Thymus (tissue), 11 donors: ENCODE data around the gene MYADML2. TPM values are rescaled to one million over a fixed set of nuclear protein-coding genes. Genes with fewer than 3 reads are reported as not detected.

Source experiments
- DNase-seq, 9 donors: peaks; one replicate each; pipeline ENCODE4 v3.0.0-alpha.2; 2013; ENCODE audit warnings: low spot score in 9 of 9, low read depth in 6 of 9, missing footprints in 1 of 9
- H3K27ac ChIP-seq, 2 donors: one replicate each; pipeline ENCODE4 v1.5.1; 2013; ENCODE audit warnings: control low read depth in 1 of 2, low read depth in 1 of 2, low read length in 1 of 2, mild to moderate bottlenecking in 1 of 2, moderate library complexity in 1 of 2
- H3K27me3 ChIP-seq, 2 donors: one replicate each; pipeline ENCODE4 v1.5.1; 2013; ENCODE audit warnings: low read length in 1 of 2; ENCODE audit not compliant: control insufficient read depth in 2 of 2, insufficient read depth in 1 of 2
- H3K36me3 ChIP-seq, 2 donors: one replicate each; pipeline ENCODE4 v1.5.1; 2013; ENCODE audit warnings: low read length in 1 of 2, mild to moderate bottlenecking in 1 of 2, moderate library complexity in 1 of 2; ENCODE audit not compliant: control insufficient read depth in 2 of 2, insufficient read depth in 2 of 2
- H3K4me1 ChIP-seq, 2 donors: one replicate each; pipeline ENCODE4 v1.5.1; 2013; ENCODE audit warnings: low read length in 2 of 2; ENCODE audit not compliant: control insufficient read depth in 2 of 2, insufficient read depth in 2 of 2
- H3K4me3 ChIP-seq, 2 donors: one replicate each; pipeline ENCODE4 v1.5.1; 2013; ENCODE audit warnings: low read length in 2 of 2, control low read depth in 1 of 2, mild to moderate bottlenecking in 1 of 2
- H3K9me3 ChIP-seq, 2 donors: one replicate each; pipeline ENCODE4 v1.5.1; 2013; ENCODE audit warnings: low read length in 1 of 2, mild to moderate bottlenecking in 1 of 2; ENCODE audit not compliant: control insufficient read depth in 2 of 2, insufficient read depth in 1 of 2
- WGBS: extraction: QIAGEN DNeasy Blood & Tissue Kit; methylation state at CpG from one replicate; pipeline ENCODE4 v1.1.7; 2013; 5-methylcytosine and 5-hydroxymethylcytosine counted together
- polyA plus RNA-seq: library from polyadenylated mRNA; stranded (reverse); fragments of 200-250 nt; gene quantifications from one replicate; pipeline ENCODE4 v1.2.3, GENCODE V29; 2013
- total RNA-seq: library from RNA; stranded (reverse); fragments of 120-200 nt; gene quantifications from one replicate; pipeline ENCODE4 v1.2.4, GENCODE V29; 2013
- donor health status: healthy.

Gene MYADML2
- total and polyA plus RNA-seq, 2 donors = 0.05 to 0.07 TPM

DNA sequence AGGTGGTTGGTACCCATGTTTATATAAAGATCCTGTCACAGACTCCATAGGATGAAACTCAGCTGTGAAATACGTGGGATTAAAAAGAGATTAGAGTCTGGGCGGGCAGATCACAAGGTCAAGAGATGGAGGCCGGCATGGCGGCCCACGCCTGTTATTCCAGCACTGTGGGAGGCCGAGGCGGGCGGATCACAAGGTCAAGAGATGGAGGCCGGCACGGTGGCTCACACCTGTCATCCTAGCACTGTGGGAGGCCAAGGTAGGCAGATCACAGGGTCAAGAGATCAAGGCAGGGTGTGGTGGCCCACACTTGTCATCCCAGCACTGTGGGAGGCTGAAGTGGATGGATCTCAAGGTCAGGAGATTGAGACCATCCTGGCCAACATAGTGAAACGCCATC is 51.6 kb downstream of the MYADML2 start:
- H3K4me3 ChIP-seq = no peak overlapping the region
- peaks cover 4 to 12% of the 10 kb centered on the region in 2 donors for H3K4me1 ChIP-seq
- no peak overlapping the region for H3K27ac ChIP-seq
- H3K36me3 ChIP-seq = peaks cover 53 to 58% of the 10 kb centered on the region in 2 donors
- WGBS = 98% methylated on average over 11 of the region's 11 CpGs
- H3K27me3 ChIP-seq = peaks cover 0 to 2% of the 10 kb centered on the region in 2 donors
- no peaks in the 10 kb centered on the region for H3K9me3 ChIP-seq
- no peak for DNase-seq

DNA sequence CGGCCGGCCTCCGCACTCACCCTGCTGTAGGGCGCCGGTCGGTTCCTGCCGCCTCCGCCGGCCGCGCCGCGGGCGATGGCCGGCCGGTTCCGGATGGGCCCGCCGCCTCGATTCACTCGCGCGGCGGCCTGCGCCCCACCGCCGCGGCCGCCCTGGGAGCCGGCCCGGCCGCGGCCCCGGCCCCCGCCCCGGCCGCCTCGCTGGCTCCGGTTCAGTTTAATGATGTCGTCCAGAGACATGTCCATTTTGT is 55.8 kb downstream of the MYADML2 start:
- Histone ChIP-seq H3K4me1 (peaks cover 7 to 25% of the 10 kb centered on the region in 2 donors), H3K4me3 (peak overlapping the region; percentile 20 to 97), H3K27me3 (no peaks in the 10 kb centered on the region), H3K36me3 (peaks cover 55 to 57% of the 10 kb centered on the region in 2 donors), H3K27ac (peak overlapping the region in 1 of 2 donors; percentile 75), H3K9me3 (no peaks in the 10 kb centered on the region)
- under 1% methylated on average over 40 of the region's 40 CpGs for WGBS
- DNase-seq = no peak

DNA sequence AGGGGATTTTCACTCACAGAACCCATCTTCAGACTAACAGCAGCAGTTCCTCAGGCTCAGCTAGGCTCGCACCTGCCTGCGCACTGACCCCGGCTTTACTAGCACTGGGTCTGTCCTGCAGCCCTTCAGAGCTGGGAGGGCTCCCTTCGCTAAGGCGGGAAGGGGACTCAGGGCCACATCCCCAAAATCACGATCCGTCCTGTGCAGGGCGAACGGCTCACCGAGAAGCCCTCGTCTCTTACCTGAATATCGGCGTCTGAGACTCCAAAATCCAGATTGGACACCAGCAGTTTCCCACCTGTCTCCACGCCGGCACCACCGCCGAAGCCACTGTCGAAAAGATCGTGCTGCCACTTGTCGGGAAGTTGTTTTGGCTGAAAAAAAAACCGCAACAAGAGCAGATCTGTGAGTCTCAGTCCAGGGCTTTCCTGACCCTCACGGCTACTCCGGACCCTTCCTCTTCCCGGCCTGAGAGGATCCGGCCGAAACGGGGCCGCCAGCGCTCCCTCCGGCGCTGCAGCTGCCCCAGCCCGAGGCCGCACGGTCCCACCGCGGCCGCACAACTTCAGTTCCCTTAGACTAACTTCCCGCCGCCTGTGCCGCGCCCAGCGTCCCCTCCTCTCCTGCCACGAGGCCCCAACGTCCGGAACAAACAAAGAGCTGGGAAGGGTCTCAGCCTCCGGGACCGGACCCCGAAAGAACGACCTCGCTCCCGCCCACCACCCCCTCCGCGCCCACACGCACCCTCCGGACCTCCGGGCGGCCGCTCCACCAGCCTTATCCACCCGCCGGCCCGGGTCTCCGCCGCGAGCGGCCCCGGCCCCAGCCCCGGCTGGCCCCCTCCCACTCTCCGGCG is 56.4 kb downstream of the MYADML2 start:
- Histone ChIP-seq H3K9me3 (no peaks in the 10 kb centered on the region), H3K27ac (peak overlapping the region; percentile 37 to 75), H3K4me3 (peak overlapping the region; percentile 67 to 97), H3K4me1 (peaks cover 7 to 25% of the 10 kb centered on the region in 2 donors), H3K27me3 (no peaks in the 10 kb centered on the region), H3K36me3 (peaks cover 57 to 61% of the 10 kb centered on the region in 2 donors)
- 11% methylated on average over 69 of the region's 69 CpGs for WGBS
- no peak for DNase-seq

Other genes starting within 250 kb of the MYADML2 start
- 21.6 TPM for gene MRPL12, start 243.9 kb downstream of the MYADML2 start, total RNA-seq
- gene MRPL12, start 243.9 kb downstream of the MYADML2 start, polyA plus RNA-seq = 59.7 TPM
- 8.3 TPM for gene SLC25A10, start 234.9 kb downstream of the MYADML2 start, total RNA-seq
- 11.9 TPM for gene SLC25A10, start 234.9 kb downstream of the MYADML2 start, polyA plus RNA-seq
- gene GCGR, start 143.1 kb downstream of the MYADML2 start, total RNA-seq = 0.05 TPM
- 0.80 TPM for gene GCGR, start 143.1 kb downstream of the MYADML2 start, polyA plus RNA-seq
- gene MCRIP1, start 113.9 kb downstream of the MYADML2 start, total RNA-seq = 96.2 TPM
- gene MCRIP1, start 113.9 kb downstream of the MYADML2 start, polyA plus RNA-seq = 120 TPM
- 0.28 TPM for gene PPP1R27, start 112.2 kb downstream of the MYADML2 start, total RNA-seq
- 0.94 TPM for gene PPP1R27, start 112.2 kb downstream of the MYADML2 start, polyA plus RNA-seq
- 210 TPM for gene P4HB, start 86.7 kb downstream of the MYADML2 start, total RNA-seq
- 219 TPM for gene P4HB, start 86.7 kb downstream of the MYADML2 start, polyA plus RNA-seq
- gene ARHGDIA, start 75.9 kb downstream of the MYADML2 start, total RNA-seq = 106 TPM
- gene ARHGDIA, start 75.9 kb downstream of the MYADML2 start, polyA plus RNA-seq = 189 TPM
- gene ALYREF, start 55.6 kb downstream of the MYADML2 start, total RNA-seq = 168 TPM
- 42.9 TPM for gene ALYREF, start 55.6 kb downstream of the MYADML2 start, polyA plus RNA-seq
- gene ANAPC11, start 55.5 kb downstream of the MYADML2 start, total RNA-seq = 108 TPM
- 127 TPM for gene ANAPC11, start 55.5 kb downstream of the MYADML2 start, polyA plus RNA-seq
- gene NPB, start 45.0 kb downstream of the MYADML2 start, total RNA-seq = 1.7 TPM
- gene NPB, start 45.0 kb downstream of the MYADML2 start, polyA plus RNA-seq = 3.5 TPM
- 19.4 TPM for gene PCYT2, start 35.8 kb downstream of the MYADML2 start, total RNA-seq
- gene PCYT2, start 35.8 kb downstream of the MYADML2 start, polyA plus RNA-seq = 37.4 TPM
- 16.1 TPM for gene SIRT7, start 29.1 kb downstream of the MYADML2 start, total RNA-seq
- 47.7 TPM for gene SIRT7, start 29.1 kb downstream of the MYADML2 start, polyA plus RNA-seq
- 6.0 TPM for gene MAFG, start 19.5 kb downstream of the MYADML2 start, total RNA-seq
- 7.3 TPM for gene MAFG, start 19.5 kb downstream of the MYADML2 start, polyA plus RNA-seq
- gene PYCR1, start 9.9 kb downstream of the MYADML2 start, total RNA-seq = 16.4 TPM
- 2.9 TPM for gene PYCR1, start 9.9 kb downstream of the MYADML2 start, polyA plus RNA-seq
- gene NOTUM, start 14.0 kb upstream of the MYADML2 start, total RNA-seq = 0.66 TPM
- 0.25 TPM for gene NOTUM, start 14.0 kb upstream of the MYADML2 start, polyA plus RNA-seq
- 27.6 TPM for gene ASPSCR1, start 30.4 kb upstream of the MYADML2 start, total RNA-seq
- gene ASPSCR1, start 30.4 kb upstream of the MYADML2 start, polyA plus RNA-seq = 57.6 TPM
- gene CENPX, start 75.6 kb upstream of the MYADML2 start, total RNA-seq = 44.5 TPM
- gene CENPX, start 75.6 kb upstream of the MYADML2 start, polyA plus RNA-seq = 79.7 TPM
- gene LRRC45, start 76.1 kb upstream of the MYADML2 start, total RNA-seq = 15.2 TPM
- 20.7 TPM for gene LRRC45, start 76.1 kb upstream of the MYADML2 start, polyA plus RNA-seq
- gene RAC3, start 84.4 kb upstream of the MYADML2 start, total RNA-seq = 4.7 TPM
- 6.9 TPM for gene RAC3, start 84.4 kb upstream of the MYADML2 start, polyA plus RNA-seq
- 71.2 TPM for gene DCXR, start 90.5 kb upstream of the MYADML2 start, total RNA-seq
- 101 TPM for gene DCXR, start 90.5 kb upstream of the MYADML2 start, polyA plus RNA-seq
- 8.1 TPM for gene RFNG, start 104.6 kb upstream of the MYADML2 start, total RNA-seq
- 45.4 TPM for gene RFNG, start 104.6 kb upstream of the MYADML2 start, polyA plus RNA-seq
- gene GPS1, start 104.7 kb upstream of the MYADML2 start, total RNA-seq = 75.8 TPM
- 98.3 TPM for gene GPS1, start 104.7 kb upstream of the MYADML2 start, polyA plus RNA-seq
- 57.9 TPM for gene DUS1L, start 118.6 kb upstream of the MYADML2 start, total RNA-seq
- 147 TPM for gene DUS1L, start 118.6 kb upstream of the MYADML2 start, polyA plus RNA-seq
- gene FASN, start 151.0 kb upstream of the MYADML2 start, total RNA-seq = 12.3 TPM
- gene FASN, start 151.0 kb upstream of the MYADML2 start, polyA plus RNA-seq = 19.0 TPM